Fibroblast of skin of right quadriceps (primary cell): ENCODE data around the gene SPG7.
"Not testable (repeated sequence)": the region's sequence is repeated elsewhere in the genome, so short reads cannot be mapped to it uniquely, and the experiment has no call there.

Experiments used
- DNase-seq: peaks from one replicate; pipeline ENCODE4 v3.0.0-alpha.2; 2013

Gene SPG7

GRCh38 chr16:89582614-89583196 lies 74.5 kb downstream of the SPG7 start:
- DNase-seq = no peak

- no peak for DNase-seq
Observed at GRCh38 chr16:89583197-89583894, 75.1 kb downstream of the SPG7 start.

GRCh38 chr16:89583895-89584644 lies 75.9 kb downstream of the SPG7 start:
- no peak for DNase-seq

GRCh38 chr16:89584768-89585549 lies 76.8 kb downstream of the SPG7 start:
- no peak for DNase-seq

- no peak for DNase-seq
Observed at GRCh38 chr16:89586218-89586617, 78.0 kb downstream of the SPG7 start.

GRCh38 chr16:89586853-89587252 lies 78.7 kb downstream of the SPG7 start:
- DNase-seq = no peak

- not testable (repeated sequence) for DNase-seq
Observed at GRCh38 chr16:89587676-89588075, 79.5 kb downstream of the SPG7 start.

GRCh38 chr16:89588413-89589109 lies 80.4 kb downstream of the SPG7 start:
- no peak for DNase-seq

- DNase-seq = no peak
Observed at GRCh38 chr16:89589241-89589926, 81.2 kb downstream of the SPG7 start.

- DNase-seq = no peak
Observed at GRCh38 chr16:89593841-89594240, 85.6 kb downstream of the SPG7 start.

- DNase-seq = no peak
Observed at GRCh38 chr16:89595330-89596060, 87.3 kb downstream of the SPG7 start.

GRCh38 chr16:89596061-89596689 lies 88.0 kb downstream of the SPG7 start:
- no peak for DNase-seq

- no peak for DNase-seq
Observed at GRCh38 chr16:89596957-89597649, 88.9 kb downstream of the SPG7 start.

- peak; percentile 28 for DNase-seq
Observed at GRCh38 chr16:89598199-89598598, 90.0 kb downstream of the SPG7 start.

- DNase-seq = no peak
Observed at GRCh38 chr16:89599451-89599858, 91.3 kb downstream of the SPG7 start.

- DNase-seq = no peak
Observed at GRCh38 chr16:89599902-89600301, 91.7 kb downstream of the SPG7 start.

GRCh38 chr16:89600427-89600826 lies 92.2 kb downstream of the SPG7 start:
- DNase-seq = no peak

- no peak for DNase-seq
Observed at GRCh38 chr16:89600956-89601355, 92.8 kb downstream of the SPG7 start.

- no peak for DNase-seq
Observed at GRCh38 chr16:89601906-89602272, 93.7 kb downstream of the SPG7 start.

GRCh38 chr16:89602273-89602951 lies 94.2 kb downstream of the SPG7 start:
- peak; percentile 82 for DNase-seq
